Myocyte (in vitro differentiated cells): Measurements from ENCODE around the gene FLNA. TPM values are rescaled to one million over a fixed set of nuclear protein-coding genes. Genes with fewer than 3 reads are reported as not detected.
"Not testable (repeated sequence)": the region's sequence is repeated elsewhere in the genome, so short reads cannot be mapped to it uniquely, and the experiment has no call there.

ENCODE experiments used
- DNase-seq: peaks from one replicate; pipeline ENCODE4 v3.0.0-alpha.2; 2012; ENCODE audit warnings: low read depth
- total RNA-seq: library from RNA; depleted of rRNA; stranded (reverse); fragments of >200 nt; gene quantifications from 2 replicates; pipeline ENCODE4 v1.2.3, GENCODE V29; 2014

FLNA gene
- total RNA-seq, 1 donor from 2014 or later, result 410 TPM

- DNase-seq, result not testable (repeated sequence)
Measured at GRCh38 chrX:154343620-154344019, 30.8 kb downstream of the FLNA start.

GRCh38 chrX:154343063-154343462 is 31.4 kb downstream of the FLNA start:
- not testable (repeated sequence) for DNase-seq

GRCh38 chrX:154341399-154342298 is 32.8 kb downstream of the FLNA start:
- not testable (repeated sequence) for DNase-seq

GRCh38 chrX:154334496-154334895 is 39.9 kb downstream of the FLNA start:
- no peak for DNase-seq

GRCh38 chrX:154333837-154334271 is 40.6 kb downstream of the FLNA start:
- no peak for DNase-seq

GRCh38 chrX:154333116-154333515 is 41.3 kb downstream of the FLNA start:
- DNase-seq, result no peak

GRCh38 chrX:154332561-154332960 is 41.9 kb downstream of the FLNA start:
- DNase-seq, result no peak

GRCh38 chrX:154329294-154329693 is 45.1 kb downstream of the FLNA start:
- DNase-seq, result no peak

- DNase-seq, result no peak
Measured at GRCh38 chrX:154328646-154329045, 45.8 kb downstream of the FLNA start.

GRCh38 chrX:154327038-154327820 is 47.2 kb downstream of the FLNA start:
- peak; percentile 52 for DNase-seq

GRCh38 chrX:154325541-154325940 is 48.9 kb downstream of the FLNA start:
- DNase-seq, result no peak

GRCh38 chrX:154323537-154323936 is 50.9 kb downstream of the FLNA start:
- DNase-seq, result no peak

- no peak for DNase-seq
Measured at GRCh38 chrX:154322890-154323289, 51.5 kb downstream of the FLNA start.

GRCh38 chrX:154321594-154321993 is 52.8 kb downstream of the FLNA start:
- peak; percentile 81 for DNase-seq

- DNase-seq, result no peak
Measured at GRCh38 chrX:154321152-154321551, 53.3 kb downstream of the FLNA start.

- DNase-seq, result no peak
Measured at GRCh38 chrX:154320406-154320805, 54.0 kb downstream of the FLNA start.

GRCh38 chrX:154317391-154317995 is 56.9 kb downstream of the FLNA start:
- peak; percentile 27 for DNase-seq

- DNase-seq, result no peak
Measured at GRCh38 chrX:154315416-154315815, 59.0 kb downstream of the FLNA start.

- DNase-seq, result no peak
Measured at GRCh38 chrX:154313147-154313546, 61.3 kb downstream of the FLNA start.

- DNase-seq, result no peak
Measured at GRCh38 chrX:154312116-154312515, 62.3 kb downstream of the FLNA start.

- DNase-seq, result no peak
Measured at GRCh38 chrX:154310616-154311536, 63.6 kb downstream of the FLNA start.
